ENCODE results near the gene PIK3CD. TPM values are rescaled to one million over a fixed set of nuclear protein-coding genes. Genes with fewer than 3 reads are reported as not detected.

Gene PIK3CD
- total and polyA plus RNA-seq, 2 experiments from 2014 or later, result 6.6 to 32.1 TPM

- Histone ChIP-seq H3K4me2 (no peak overlapping the region), H3K36me3 (ENCODE audit: insufficient read depth) (peaks cover 16% of the 10 kb centered on the region; the same call in 1 of the 2 replicates), H3K27ac (ENCODE audit: low read depth) (no peak overlapping the region), H3K79me2 (replicated peaks; ENCODE audit: insufficient read depth) (peaks cover 22% of the 10 kb centered on the region), H3K4me3 (no peak overlapping the region), H3K27me3 (ENCODE audit: insufficient read depth) (no peaks in the 10 kb centered on the region), H2AFZ (no peak overlapping the region), H4K20me1 (replicated peaks; ENCODE audit: insufficient read depth) (peaks cover 19% of the 10 kb centered on the region; the same call in 1 of the 2 replicates), H3K4me1 (ENCODE audit: insufficient read depth) (peaks cover 8% of the 10 kb centered on the region; the same call in 1 of the 2 replicates), H3F3A (replicated peaks; ENCODE audit: low read depth) (0 out of 2 replicates have a peak, but pooled peaks cover 6% of the 10 kb centered on the region), H3K9me2 (ENCODE audit: insufficient read depth) (no peaks in the 10 kb centered on the region)
- DNase-seq (ENCODE audit: low spot score) (no peak), ATAC-seq (peak; percentile 41; the same call in 1 of the 3 replicates)
- Mint-ChIP-seq H3K27ac (peak overlapping the region; percentile 59; the same call in 1 of the 2 replicates), H3K4me3 (no peak overlapping the region), H3K27me3 (ENCODE audit: insufficient read depth, low read depth, poor library complexity) (no peaks in the 10 kb centered on the region), H3K36me3 (ENCODE audit: low read depth) (peaks cover 61% of the 10 kb centered on the region), H3K9me3 (peaks cover 5% of the 10 kb centered on the region; the same call in 2 of the 3 replicates), H3K4me1 (peaks cover 13% of the 10 kb centered on the region)
- TF ChIP-seq NANOG (IDR thresholded peaks at IDR 0.05; ENCODE audit: borderline replicate concordance) (no peak), CTCF (conservative IDR thresholded peaks at IDR 0.05; ENCODE audit: low read depth in 2 of 2) (no peak), STAT1 (IDR thresholded peaks at IDR 0.05; ENCODE audit: unreplicated experiment) (no peak), JUNB (IDR thresholded peaks at IDR 0.05; ENCODE audit: unreplicated experiment) (no peak), CREB1 (CRISPR knock-in tag; IDR thresholded peaks at IDR 0.05; ENCODE audit: low read depth) (no peak), EZH2 (IDR thresholded peaks at IDR 0.05; ENCODE audit: low read depth, unreplicated experiment) (no peak), ZNF462 (CRISPR knock-in tag; IDR thresholded peaks at IDR 0.05) (no peak), ZNF331 (CRISPR knock-in tag; IDR thresholded peaks at IDR 0.05; ENCODE audit: low read depth) (no peak), EZH2phosphoT487 (IDR thresholded peaks at IDR 0.05; ENCODE audit: unreplicated experiment) (no peak), ETS1 (IDR thresholded peaks at IDR 0.05) (no peak), ZNF114 (CRISPR knock-in tag; IDR thresholded peaks at IDR 0.05) (no peak), REST (IDR thresholded peaks at IDR 0.05; ENCODE audit: unreplicated experiment) (no peak), POLR2AphosphoS5 (IDR thresholded peaks at IDR 0.05; ENCODE audit: low read depth) (no peak)
Measured at GRCh38 chr1:9753121-9753531, 101.6 kb downstream of the PIK3CD start.
